Psoas muscle (tissue), 8 donors: ENCODE results near the gene CFAP99. TPM values are rescaled to one million over a fixed set of nuclear protein-coding genes. Genes with fewer than 3 reads are reported as not detected.

Source experiments
- ATAC-seq, 4 donors: fragments of 200-7000 bp; cut with Tn5 transposase; one replicate each; pipeline ENCODE4 v1.9.1; 2020; ENCODE audit warnings: moderate library complexity in 3 of 4, mild to moderate bottlenecking in 2 of 4
- DNase-seq, 2 donors: peaks; one replicate each; pipeline ENCODE4 v3.0.0-alpha.2; 2020
- H3K27ac ChIP-seq: fragments of 200-600 bp; one replicate; pipeline ENCODE4 v1.8.0; 2022
- H3K27me3 ChIP-seq, 3 donors: fragments of 200-600 bp in 1 of 3; one replicate each; pipeline versions ENCODE4 v1.6.1 to v1.8.0; 2013 to 2022; ENCODE audit warnings: low read length in 2 of 3, mild to moderate bottlenecking in 2 of 3, moderate library complexity in 1 of 3; ENCODE audit not compliant: insufficient read depth in 3 of 3
- H3K36me3 ChIP-seq, 2 donors: fragments of 200-600 bp in 1 of 2; one replicate each; pipeline versions ENCODE4 v1.6.1 to v1.8.0; 2013 to 2022; ENCODE audit warnings: low read depth in 1 of 2, mild to moderate bottlenecking in 1 of 2, moderate library complexity in 1 of 2; ENCODE audit not compliant: insufficient read depth in 1 of 2
- H3K4me1 ChIP-seq: fragments of 200-600 bp; one replicate; pipeline ENCODE4 v1.8.0; 2022
- H3K4me3 ChIP-seq: fragments of 200-600 bp; one replicate; pipeline ENCODE4 v1.8.0; 2022; ENCODE audit warnings: mild to moderate bottlenecking
- H3K9me3 ChIP-seq: fragments of 200-600 bp; one replicate; pipeline ENCODE4 v1.8.0; 2022
- CTCF ChIP-seq: fragments of 200-600 bp; IDR thresholded peaks from one replicate; pipeline ENCODE4 v1.8.0; 2022; ENCODE audit warnings: antibody characterized with exemption
- WGBS, 3 donors: extraction: QIAGEN DNeasy Blood & Tissue Kit; methylation state at CpG; one replicate each; pipeline versions ENCODE4 v1.1.6 to v1.1.7; 2013; 5-methylcytosine and 5-hydroxymethylcytosine counted together
- intact Hi-C, 2 donors: fragments of 100-400 bp; cut with DNase I; formaldehyde crosslinking; loops; one replicate each; pipeline versions ENCODE4 v1.11.0 to v1.14.2; 2022
- polyA plus RNA-seq, 3 donors: library from polyadenylated mRNA; stranded (reverse); fragments of 200-250 nt; gene quantifications; one replicate each; pipeline ENCODE4 v1.2.3, GENCODE V29; 2013
- total RNA-seq, 4 donors: library from RNA; stranded (reverse); fragmentation: NEBNext Ultra II Directional in 2 of 4; extraction: Animal tissue kit (Norgen Biotek cat#: 25700) in 2 of 4; gene quantifications; one replicate each; pipeline versions ENCODE4 v1.2.1 to v1.2.4, GENCODE V29; 2021 to 2023
- donor health status: healthy with polysubstance abuse.
- donor health status: DM: no; HTN: no; CAD: no; lungs with moderate emphysema.
- donor health status: Bipolar disorder and iron deficiency.
- donor health status: healthy.
- donor health status: DM: yes; HTN: yes; CAD: no.
- donor health status: DM: no; HTN: no; CAD: no.
- donor health status: DM: no; HTN: no; CAD: no.
- donor health status: DM: yes; HTN: yes; CAD: no.

CFAP99 gene
- total and polyA plus RNA-seq, 7 donors, result 0.03 TPM; not detected in 5

DNA sequence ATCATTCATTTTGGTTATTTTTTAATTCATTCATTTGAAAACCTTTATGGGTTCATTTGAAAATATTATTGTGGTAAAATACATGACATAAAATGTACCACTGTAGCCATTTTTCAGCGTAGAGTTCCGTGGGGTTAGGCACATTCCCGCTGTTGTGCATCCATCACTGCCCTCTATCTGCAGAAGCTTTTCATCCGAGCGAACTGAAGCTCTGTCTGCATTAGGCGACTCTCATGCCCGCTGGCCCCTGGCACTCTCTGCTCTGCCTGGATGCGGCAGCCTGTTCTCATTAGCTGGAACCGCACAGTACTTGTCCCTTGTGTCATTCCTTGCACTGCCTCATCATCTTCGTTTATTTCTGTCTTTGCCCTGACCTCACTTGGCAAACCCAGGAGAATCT, 17.5 kb downstream of the CFAP99 start:
- Histone ChIP-seq H3K27ac (no peak overlapping the region), H3K4me1 (peaks cover 19% of the 10 kb centered on the region), H3K4me3 (no peak overlapping the region), H3K27me3 (no peaks in the 10 kb centered on the region), H3K9me3 (no peaks in the 10 kb centered on the region), H3K36me3 (no peaks in the 10 kb centered on the region)
- intact Hi-C loops, result no loop called here
- 21 to 35% (median 25%) methylated on average over 10 of the region's 10 CpGs for WGBS, 3 donors
- TF ChIP-seq CTCF, result peak; percentile 27
- DNase-seq (no peak), ATAC-seq (peak; percentile 41 to 52 (median 50))

DNA sequence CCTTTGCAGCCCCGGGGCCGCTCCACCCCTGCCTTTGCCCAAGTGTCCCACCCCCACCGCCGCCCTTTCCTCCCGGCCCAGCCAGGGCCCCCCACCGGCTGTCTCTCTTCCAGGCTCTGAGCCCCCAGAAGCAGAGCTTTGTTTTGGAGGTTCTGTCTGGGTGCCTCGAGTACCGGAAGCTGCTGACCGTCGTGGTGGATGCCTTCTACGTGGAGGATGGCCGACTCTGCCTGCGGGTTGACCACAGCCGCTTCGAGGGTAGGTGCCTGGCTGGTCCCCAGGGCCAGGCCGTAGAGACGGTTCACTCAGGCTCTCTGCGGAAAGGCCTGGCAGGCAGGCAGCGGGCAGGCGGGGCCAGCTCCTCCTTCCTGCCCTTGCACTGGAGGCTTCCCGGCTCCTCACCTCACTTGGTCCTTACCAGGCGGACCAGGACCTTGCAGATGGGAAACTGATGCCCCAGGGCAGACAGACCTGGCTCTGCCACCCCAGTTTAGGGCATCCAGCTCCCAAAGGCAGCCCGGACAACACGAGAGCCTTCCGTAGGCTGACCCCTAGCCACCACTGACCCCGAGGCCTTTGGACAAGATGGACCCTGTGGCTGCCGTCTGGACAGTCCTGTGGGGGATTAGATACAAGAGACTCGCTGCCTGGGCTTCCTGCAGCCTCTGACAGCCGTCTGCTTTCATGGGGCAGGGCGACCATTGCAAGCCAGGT, 18.2 kb downstream of the CFAP99 start:
- WGBS, 3 donors, result 71 to 82% (median 73%) methylated on average over 30 of the region's 30 CpGs
- H3K36me3 ChIP-seq, result no peaks in the 10 kb centered on the region
- no peaks in the 10 kb centered on the region for H3K9me3 ChIP-seq
- no peak overlapping the region for H3K27ac ChIP-seq
- peaks cover 19% of the 10 kb centered on the region for H3K4me1 ChIP-seq
- no peak for DNase-seq
- TF ChIP-seq CTCF, result no peak
- no peaks in the 10 kb centered on the region for H3K27me3 ChIP-seq
- no peak overlapping the region for H3K4me3 ChIP-seq
- intact Hi-C loops, result no loop called here
- ATAC-seq, result no peak

DNA sequence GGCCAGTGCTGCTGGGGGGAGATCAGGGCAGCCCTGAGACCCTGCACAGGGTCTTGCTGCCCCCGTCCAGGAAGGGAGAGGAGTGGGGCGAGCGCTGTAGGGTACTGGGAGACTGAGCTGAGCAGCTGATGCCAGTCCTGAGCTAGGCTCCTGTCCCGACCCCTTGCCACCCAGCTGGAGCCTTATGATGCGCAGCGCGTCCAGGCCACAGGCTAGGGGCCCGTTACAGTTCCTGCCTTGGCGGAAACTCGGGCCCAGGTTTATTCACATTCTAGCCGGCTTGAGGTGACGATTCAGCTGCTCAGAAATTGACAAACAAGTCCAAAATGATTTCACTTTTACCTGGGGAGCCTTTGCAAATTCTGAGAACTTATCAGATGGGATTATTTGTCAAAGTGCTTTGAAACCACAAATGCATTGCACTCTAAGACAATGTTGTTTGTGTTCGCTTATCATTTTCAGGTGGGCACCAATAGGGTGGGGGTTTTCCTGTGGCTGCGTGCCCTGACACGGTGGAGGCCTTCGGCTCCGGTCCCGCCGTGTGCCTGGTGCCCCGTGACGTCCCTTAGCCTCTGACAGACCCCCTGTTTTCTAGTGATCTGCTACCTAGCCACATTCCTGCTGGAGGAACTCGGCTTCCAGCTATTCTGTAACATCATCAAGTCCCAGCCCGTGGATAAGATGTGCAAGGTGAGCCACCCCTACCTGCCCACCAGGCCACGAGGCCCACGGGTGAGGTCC, 18.9 kb downstream of the CFAP99 start:
- intact Hi-C loops, result no loop called here
- ATAC-seq, result no peak
- no peak overlapping the region for H3K27ac ChIP-seq
- no peak overlapping the region for H3K4me3 ChIP-seq
- WGBS, 3 donors, result 86 to 91% (median 88%) methylated on average over 23 to 25 of the region's 25 CpGs
- TF ChIP-seq CTCF, result no peak
- H3K9me3 ChIP-seq, result no peaks in the 10 kb centered on the region
- no peak for DNase-seq
- H3K36me3 ChIP-seq, result no peaks in the 10 kb centered on the region
- H3K4me1 ChIP-seq, result peaks cover 15% of the 10 kb centered on the region
- H3K27me3 ChIP-seq, result no peaks in the 10 kb centered on the region

- Histone ChIP-seq H3K27me3 (no peaks in the 10 kb centered on the region), H3K9me3 (no peaks in the 10 kb centered on the region), H3K36me3 (no peaks in the 10 kb centered on the region), H3K4me1 (peaks cover 1% of the 10 kb centered on the region), H3K4me3 (no peak overlapping the region), H3K27ac (no peak overlapping the region)
- DNase-seq (no peak), ATAC-seq (no peak)
- intact Hi-C loops, result no loop called here
- no peak for TF ChIP-seq CTCF
- WGBS, 3 donors, result 68 to 76% (median 68%) methylated on average over 16 of the region's 16 CpGs
Measured at GRCh38 chr4:2438822-2439718, 20.3 kb downstream of the CFAP99 start.
